SK-N-SH treated with all-trans-retinoic acid at 6 μM for 48 hours (cell line): ENCODE results near the gene GEN1.

Source experiments
- ATAC-seq: fragments of 200-7000 bp; cut with Tn5 transposase; 3 replicates; pipeline ENCODE4 v1.9.1; 2020; ENCODE audit warnings: mild to moderate bottlenecking, moderate library complexity
- ARNTL ChIP-seq: fragments of 450-650 bp; formaldehyde crosslinking; IDR thresholded peaks from 2 replicates; pipeline ENCODE4 v1.5.0; 2020; ENCODE audit warnings: low read depth, mild to moderate bottlenecking, moderate library complexity, borderline replicate concordance
- BACH2 ChIP-seq: fragments of 250-450 bp; sonication (Bioruptor Pico); IDR thresholded peaks from 2 replicates; pipeline ENCODE4 v1.9.0; 2021; ENCODE audit warnings: mild to moderate bottlenecking, borderline replicate concordance
- CSDC2 ChIP-seq: fragments of 250-450 bp; sonication (Bioruptor Pico); IDR thresholded peaks from 2 replicates; pipeline ENCODE4 v1.5.0; 2020; ENCODE audit warnings: mild to moderate bottlenecking, moderate library complexity
- ESRRG ChIP-seq: fragments of 250-450 bp; sonication (Bioruptor Pico); IDR thresholded peaks from 2 replicates; pipeline ENCODE4 v1.6.1; 2021; ENCODE audit warnings: mild to moderate bottlenecking
- GLIS3 ChIP-seq: fragments of 250-450 bp; sonication (Bioruptor Pico); IDR thresholded peaks from 2 replicates; pipeline ENCODE4 v1.5.0; 2020; ENCODE audit warnings: mild to moderate bottlenecking, moderate library complexity
- ISL1 ChIP-seq: fragments of 250-450 bp; sonication (Bioruptor Pico); IDR thresholded peaks from 2 replicates; pipeline ENCODE4 v2.1.2; 2022; ENCODE audit warnings: mild to moderate bottlenecking, moderate library complexity
- OSR1 ChIP-seq: fragments of 250-450 bp; sonication (Bioruptor Pico); IDR thresholded peaks from 2 replicates; pipeline ENCODE4 v1.8.0; 2022; ENCODE audit warnings: moderate library complexity, mild to moderate bottlenecking, inconsistent platforms
- PPARA ChIP-seq: fragments of 250-450 bp; sonication (Bioruptor Pico); IDR thresholded peaks from 2 replicates; pipeline ENCODE4 v1.5.0; 2020; ENCODE audit warnings: mild to moderate bottlenecking, borderline replicate concordance
- RARB ChIP-seq: fragments of 250-450 bp; sonication (Bioruptor Pico); IDR thresholded peaks from 2 replicates; pipeline ENCODE4 v1.8.0; 2021; ENCODE audit warnings: mild to moderate bottlenecking, moderate library complexity
- SNAI2 ChIP-seq: fragments of 250-450 bp; sonication (Bioruptor Pico); IDR thresholded peaks from 2 replicates; pipeline ENCODE4 v1.5.0; 2020; ENCODE audit warnings: mild to moderate bottlenecking, moderate library complexity
- TOX ChIP-seq: fragments of 250-450 bp; sonication (Bioruptor Pico); IDR thresholded peaks from 2 replicates; pipeline ENCODE4 v1.8.0; 2021; ENCODE audit warnings: mild to moderate bottlenecking, moderate library complexity, borderline replicate concordance
- ZC3H10 ChIP-seq: fragments of 250-450 bp; sonication (Bioruptor Pico); IDR thresholded peaks from 2 replicates; pipeline ENCODE4 v1.5.1; 2021; ENCODE audit warnings: mild to moderate bottlenecking, moderate library complexity
- ZFP3 ChIP-seq: fragments of 250-450 bp; sonication (Bioruptor Pico); IDR thresholded peaks from 2 replicates; pipeline ENCODE4 v1.5.0; 2020; ENCODE audit warnings: mild to moderate bottlenecking, moderate library complexity
- ZFP30 ChIP-seq: fragments of 450-650 bp; formaldehyde crosslinking; IDR thresholded peaks from 2 replicates; pipeline ENCODE4 v1.5.0; 2022; ENCODE audit warnings: mild to moderate bottlenecking, moderate library complexity
- ZNF565 ChIP-seq: fragments of 450-650 bp; formaldehyde crosslinking; conservative IDR thresholded peaks from 2 replicates; pipeline ENCODE4 v1.5.0; 2020; ENCODE audit warnings: low read depth, mild to moderate bottlenecking, moderate library complexity
- ZNF70 ChIP-seq: fragments of 450-650 bp; formaldehyde crosslinking; IDR thresholded peaks from 2 replicates; pipeline ENCODE4 v1.5.0; 2020; ENCODE audit warnings: mild to moderate bottlenecking, moderate library complexity
- ZNF8 ChIP-seq: fragments of 450-650 bp; formaldehyde crosslinking; IDR thresholded peaks from 2 replicates; pipeline ENCODE4 v1.5.0; 2020; ENCODE audit warnings: mild to moderate bottlenecking, moderate library complexity
- TF ChIP-seq, protein P1 (sequence below): fragments of 250-450 bp; sonication (Bioruptor Pico); IDR thresholded peaks from 2 replicates; pipeline ENCODE4 v1.5.1; 2021; ENCODE audit warnings: mild to moderate bottlenecking, moderate library complexity
- TF ChIP-seq, protein P2 (sequence below): fragments of 250-450 bp; sonication (Bioruptor Pico); IDR thresholded peaks from 2 replicates; pipeline ENCODE4 v1.5.1; 2020; ENCODE audit warnings: low read depth, mild to moderate bottlenecking, moderate library complexity
- TF ChIP-seq, protein P3 (sequence below): fragments of 250-450 bp; sonication (Bioruptor Pico); IDR thresholded peaks from 2 replicates; pipeline ENCODE4 v1.8.0; 2020; ENCODE audit warnings: mild to moderate bottlenecking, moderate library complexity, borderline replicate concordance
- TF ChIP-seq, protein P4 (sequence below): fragments of 250-450 bp; sonication (Bioruptor Pico); IDR thresholded peaks from 2 replicates; pipeline ENCODE4 v1.8.0; 2021; ENCODE audit warnings: low read depth, mild to moderate bottlenecking, moderate library complexity, borderline replicate concordance
- TF ChIP-seq, protein P5 (sequence below): fragments of 250-450 bp; sonication (Bioruptor Pico); IDR thresholded peaks from 2 replicates; pipeline ENCODE4 v1.5.0; 2020; ENCODE audit warnings: mild to moderate bottlenecking, moderate library complexity

Gene GEN1

DNA sequence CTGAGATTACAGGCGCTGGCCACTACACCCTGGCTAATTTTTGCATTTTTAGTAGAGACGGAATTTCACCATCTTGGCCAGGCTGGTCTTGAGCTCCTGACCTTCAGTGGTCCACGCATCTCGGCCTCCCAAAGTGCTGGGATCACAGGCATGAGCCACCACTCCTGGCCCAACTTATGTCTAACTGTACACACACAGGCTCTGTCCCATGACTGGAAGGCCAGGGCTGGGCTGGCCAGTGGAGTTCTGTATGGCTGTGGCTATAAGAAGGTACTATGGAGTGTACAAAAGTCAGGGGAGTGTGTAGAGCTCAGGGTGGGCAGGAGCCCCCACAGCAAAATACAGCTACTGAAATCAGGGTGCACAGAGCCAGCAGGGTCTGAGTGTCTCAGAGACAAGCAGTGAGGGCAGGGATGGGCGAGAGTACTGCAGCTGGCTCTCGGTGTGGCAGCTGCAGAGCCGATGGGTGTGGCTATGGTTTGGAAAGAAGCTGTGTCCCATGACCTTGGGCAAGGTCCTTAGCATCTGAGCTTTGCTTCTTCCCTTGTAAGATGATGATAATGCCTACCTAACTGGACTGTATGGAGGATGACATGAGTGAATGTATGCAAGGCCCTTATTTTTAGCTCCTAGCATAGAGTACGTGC, 51.9 kb downstream of the GEN1 start:
- no peak for ATAC-seq
- no peak for TF ChIP-seq PPARA (CRISPR knock-in tag)
- TF ChIP-seq ZFP3 (CRISPR knock-in tag), result no peak
- TF ChIP-seq OSR1, result no peak
- no peak for TF ChIP-seq ZC3H10 (CRISPR knock-in tag)
- TF ChIP-seq ZFP30, result no peak
- TF ChIP-seq SNAI2 (CRISPR knock-in tag), result no peak
- TF ChIP-seq, protein P1, sequence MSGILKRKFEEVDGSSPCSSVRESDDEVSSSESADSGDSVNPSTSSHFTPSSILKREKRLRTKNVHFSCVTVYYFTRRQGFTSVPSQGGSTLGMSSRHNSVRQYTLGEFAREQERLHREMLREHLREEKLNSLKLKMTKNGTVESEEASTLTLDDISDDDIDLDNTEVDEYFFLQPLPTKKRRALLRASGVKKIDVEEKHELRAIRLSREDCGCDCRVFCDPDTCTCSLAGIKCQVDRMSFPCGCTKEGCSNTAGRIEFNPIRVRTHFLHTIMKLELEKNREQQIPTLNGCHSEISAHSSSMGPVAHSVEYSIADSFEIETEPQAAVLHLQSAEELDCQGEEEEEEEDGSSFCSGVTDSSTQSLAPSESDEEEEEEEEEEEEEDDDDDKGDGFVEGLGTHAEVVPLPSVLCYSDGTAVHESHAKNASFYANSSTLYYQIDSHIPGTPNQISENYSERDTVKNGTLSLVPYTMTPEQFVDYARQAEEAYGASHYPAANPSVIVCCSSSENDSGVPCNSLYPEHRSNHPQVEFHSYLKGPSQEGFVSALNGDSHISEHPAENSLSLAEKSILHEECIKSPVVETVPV (CRISPR knock-in tag), result no peak
- TF ChIP-seq ZNF70 (CRISPR knock-in tag), result no peak
- TF ChIP-seq TOX (CRISPR knock-in tag), result no peak
- no peak for TF ChIP-seq BACH2 (CRISPR knock-in tag)
- TF ChIP-seq ARNTL (CRISPR knock-in tag), result no peak
- TF ChIP-seq ESRRG (CRISPR knock-in tag), result no peak

DNA sequence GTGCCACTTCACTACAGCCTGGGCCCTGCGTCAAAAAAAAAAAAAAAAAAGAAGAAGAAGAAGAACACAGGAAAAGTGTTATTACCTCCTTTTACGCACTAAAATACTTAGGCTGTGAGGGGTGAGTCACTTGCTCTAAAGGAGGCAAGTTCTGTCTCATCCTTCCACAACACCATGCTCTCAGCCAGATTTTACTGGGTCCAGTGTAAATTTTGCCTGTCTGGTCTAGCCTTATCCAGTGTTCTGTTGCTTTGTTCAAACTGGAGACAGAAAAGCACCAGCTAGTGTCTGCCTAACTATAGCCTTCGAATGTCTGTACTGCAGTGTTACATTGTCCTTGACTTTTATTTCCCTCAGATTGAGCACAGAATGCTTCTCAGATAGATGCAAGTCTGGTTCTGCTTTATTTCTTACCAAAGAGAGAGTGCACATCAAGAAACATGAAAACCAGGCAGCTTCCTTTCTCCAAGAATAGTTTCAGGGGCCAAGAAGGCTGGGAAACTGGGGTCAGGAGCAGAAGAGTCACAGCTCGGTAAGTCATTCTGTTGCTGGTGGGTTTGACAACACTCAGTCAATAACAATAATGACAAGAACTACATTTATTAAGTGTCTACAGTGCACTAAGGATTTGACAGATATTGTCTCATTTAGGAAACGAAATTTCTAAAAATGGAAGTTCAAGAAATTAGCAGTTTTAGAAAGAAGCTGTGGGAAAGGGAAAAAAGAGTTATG, 59.2 kb downstream of the GEN1 start:
- TF ChIP-seq GLIS3 (CRISPR knock-in tag) (no peak), TOX (CRISPR knock-in tag) (no peak), OSR1 (no peak), ESRRG (CRISPR knock-in tag) (no peak), BACH2 (CRISPR knock-in tag) (no peak), ISL1 (CRISPR knock-in tag) (no peak), ZNF565 (no peak), ZNF8 (CRISPR knock-in tag) (no peak), RARB (CRISPR knock-in tag) (no peak), CSDC2 (CRISPR knock-in tag) (no peak), ARNTL (CRISPR knock-in tag) (no peak)
- TF ChIP-seq, protein P2, sequence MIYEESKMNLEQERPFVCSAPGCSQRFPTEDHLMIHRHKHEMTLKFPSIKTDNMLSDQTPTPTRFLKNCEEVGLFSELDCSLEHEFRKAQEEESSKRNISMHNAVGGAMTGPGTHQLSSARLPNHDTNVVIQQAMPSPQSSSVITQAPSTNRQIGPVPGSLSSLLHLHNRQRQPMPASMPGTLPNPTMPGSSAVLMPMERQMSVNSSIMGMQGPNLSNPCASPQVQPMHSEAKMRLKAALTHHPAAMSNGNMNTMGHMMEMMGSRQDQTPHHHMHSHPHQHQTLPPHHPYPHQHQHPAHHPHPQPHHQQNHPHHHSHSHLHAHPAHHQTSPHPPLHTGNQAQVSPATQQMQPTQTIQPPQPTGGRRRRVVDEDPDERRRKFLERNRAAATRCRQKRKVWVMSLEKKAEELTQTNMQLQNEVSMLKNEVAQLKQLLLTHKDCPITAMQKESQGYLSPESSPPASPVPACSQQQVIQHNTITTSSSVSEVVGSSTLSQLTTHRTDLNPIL (CRISPR knock-in tag), result no peak
- TF ChIP-seq, protein P3, sequence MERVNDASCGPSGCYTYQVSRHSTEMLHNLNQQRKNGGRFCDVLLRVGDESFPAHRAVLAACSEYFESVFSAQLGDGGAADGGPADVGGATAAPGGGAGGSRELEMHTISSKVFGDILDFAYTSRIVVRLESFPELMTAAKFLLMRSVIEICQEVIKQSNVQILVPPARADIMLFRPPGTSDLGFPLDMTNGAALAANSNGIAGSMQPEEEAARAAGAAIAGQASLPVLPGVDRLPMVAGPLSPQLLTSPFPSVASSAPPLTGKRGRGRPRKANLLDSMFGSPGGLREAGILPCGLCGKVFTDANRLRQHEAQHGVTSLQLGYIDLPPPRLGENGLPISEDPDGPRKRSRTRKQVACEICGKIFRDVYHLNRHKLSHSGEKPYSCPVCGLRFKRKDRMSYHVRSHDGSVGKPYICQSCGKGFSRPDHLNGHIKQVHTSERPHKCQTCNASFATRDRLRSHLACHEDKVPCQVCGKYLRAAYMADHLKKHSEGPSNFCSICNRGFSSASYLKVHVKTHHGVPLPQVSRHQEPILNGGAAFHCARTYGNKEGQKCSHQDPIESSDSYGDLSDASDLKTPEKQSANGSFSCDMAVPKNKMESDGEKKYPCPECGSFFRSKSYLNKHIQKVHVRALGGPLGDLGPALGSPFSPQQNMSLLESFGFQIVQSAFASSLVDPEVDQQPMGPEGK, result no peak
- TF ChIP-seq, protein P4, sequence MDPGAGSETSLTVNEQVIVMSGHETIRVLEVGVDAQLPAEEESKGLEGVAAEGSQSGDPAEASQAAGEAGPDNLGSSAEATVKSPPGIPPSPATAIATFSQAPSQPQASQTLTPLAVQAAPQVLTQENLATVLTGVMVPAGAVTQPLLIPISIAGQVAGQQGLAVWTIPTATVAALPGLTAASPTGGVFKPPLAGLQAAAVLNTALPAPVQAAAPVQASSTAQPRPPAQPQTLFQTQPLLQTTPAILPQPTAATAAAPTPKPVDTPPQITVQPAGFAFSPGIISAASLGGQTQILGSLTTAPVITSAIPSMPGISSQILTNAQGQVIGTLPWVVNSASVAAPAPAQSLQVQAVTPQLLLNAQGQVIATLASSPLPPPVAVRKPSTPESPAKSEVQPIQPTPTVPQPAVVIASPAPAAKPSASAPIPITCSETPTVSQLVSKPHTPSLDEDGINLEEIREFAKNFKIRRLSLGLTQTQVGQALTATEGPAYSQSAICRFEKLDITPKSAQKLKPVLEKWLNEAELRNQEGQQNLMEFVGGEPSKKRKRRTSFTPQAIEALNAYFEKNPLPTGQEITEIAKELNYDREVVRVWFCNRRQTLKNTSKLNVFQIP (CRISPR knock-in tag), result no peak
- TF ChIP-seq, protein P5, sequence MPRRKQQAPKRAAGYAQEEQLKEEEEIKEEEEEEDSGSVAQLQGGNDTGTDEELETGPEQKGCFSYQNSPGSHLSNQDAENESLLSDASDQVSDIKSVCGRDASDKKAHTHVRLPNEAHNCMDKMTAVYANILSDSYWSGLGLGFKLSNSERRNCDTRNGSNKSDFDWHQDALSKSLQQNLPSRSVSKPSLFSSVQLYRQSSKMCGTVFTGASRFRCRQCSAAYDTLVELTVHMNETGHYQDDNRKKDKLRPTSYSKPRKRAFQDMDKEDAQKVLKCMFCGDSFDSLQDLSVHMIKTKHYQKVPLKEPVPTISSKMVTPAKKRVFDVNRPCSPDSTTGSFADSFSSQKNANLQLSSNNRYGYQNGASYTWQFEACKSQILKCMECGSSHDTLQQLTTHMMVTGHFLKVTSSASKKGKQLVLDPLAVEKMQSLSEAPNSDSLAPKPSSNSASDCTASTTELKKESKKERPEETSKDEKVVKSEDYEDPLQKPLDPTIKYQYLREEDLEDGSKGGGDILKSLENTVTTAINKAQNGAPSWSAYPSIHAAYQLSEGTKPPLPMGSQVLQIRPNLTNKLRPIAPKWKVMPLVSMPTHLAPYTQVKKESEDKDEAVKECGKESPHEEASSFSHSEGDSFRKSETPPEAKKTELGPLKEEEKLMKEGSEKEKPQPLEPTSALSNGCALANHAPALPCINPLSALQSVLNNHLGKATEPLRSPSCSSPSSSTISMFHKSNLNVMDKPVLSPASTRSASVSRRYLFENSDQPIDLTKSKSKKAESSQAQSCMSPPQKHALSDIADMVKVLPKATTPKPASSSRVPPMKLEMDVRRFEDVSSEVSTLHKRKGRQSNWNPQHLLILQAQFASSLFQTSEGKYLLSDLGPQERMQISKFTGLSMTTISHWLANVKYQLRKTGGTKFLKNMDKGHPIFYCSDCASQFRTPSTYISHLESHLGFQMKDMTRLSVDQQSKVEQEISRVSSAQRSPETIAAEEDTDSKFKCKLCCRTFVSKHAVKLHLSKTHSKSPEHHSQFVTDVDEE (CRISPR knock-in tag), result no peak
- ATAC-seq, result no peak; the same call in 2 of the 3 replicates
